IPS-20b (cell line): ENCODE measurements around the gene RPL7A.
"Not testable (repeated sequence)": the region's sequence is repeated elsewhere in the genome, so short reads cannot be mapped to it uniquely, and the experiment has no call there.

ENCODE experiments used
- H3K27ac ChIP-seq: one replicate; pipeline ENCODE4 v1.5.1; 2013; ENCODE audit warnings: low read length
- H3K27me3 ChIP-seq: 2 replicates; pipeline ENCODE4 v1.6.1; 2013; ENCODE audit warnings: mild to moderate bottlenecking, low read length, inconsistent platforms; ENCODE audit not compliant: insufficient read depth
- H3K36me3 ChIP-seq: 2 replicates; pipeline ENCODE4 v1.6.1; 2013; ENCODE audit warnings: low read depth, mild to moderate bottlenecking, inconsistent platforms, low read length, moderate library complexity; ENCODE audit not compliant: insufficient read depth
- H3K4me1 ChIP-seq: 2 replicates; pipeline ENCODE4 v1.6.1; 2013; ENCODE audit warnings: mild to moderate bottlenecking, control low read depth, inconsistent platforms, low read length, moderate library complexity; ENCODE audit not compliant: insufficient read depth
- H3K4me3 ChIP-seq: 2 replicates; pipeline ENCODE4 v1.5.1; 2013; ENCODE audit warnings: mild to moderate bottlenecking, low read length, inconsistent platforms
- H3K9ac ChIP-seq: 2 replicates; pipeline ENCODE4 v1.6.1; 2013; ENCODE audit warnings: low read depth, mild to moderate bottlenecking, inconsistent platforms, low read length, moderate library complexity
- H3K9me3 ChIP-seq: 2 replicates; pipeline ENCODE4 v1.6.1; 2013; ENCODE audit warnings: mild to moderate bottlenecking, low read depth, low read length, inconsistent platforms; ENCODE audit not compliant: insufficient read depth

RPL7A gene

GRCh38 chr9:133375724-133376654 lies 28.0 kb downstream of the RPL7A start, which contains the start of the genes STKLD1 and SURF4:
Gene STKLD1, plus strand, starts transcription at chr9:133376366. Its CDS starts 108 bp downstream, at chr9:133376474.
Gene SURF4, minus strand, starts transcription at chr9:133376060. Its CDS starts 91 bp downstream, at chr9:133375969.
- Histone ChIP-seq H3K27ac (no peak within 1 kb of the TSS), H3K4me1 (peaks cover 4% of the 10 kb centered on the region), H3K36me3 (peaks cover 22% of the 10 kb centered on the region), H3K27me3 (peaks cover 11% of the 10 kb centered on the region), H3K9ac (peak within 1 kb of the TSS; percentile 77), H3K4me3 (peak within 1 kb of the TSS; percentile 90), H3K9me3 (no peaks in the 10 kb centered on the region)

GRCh38 chr9:133377280-133377679 lies 29.3 kb downstream of the RPL7A start:
- H3K9me3 ChIP-seq, H3K9ac ChIP-seq, H3K4me3 ChIP-seq, H3K4me1 ChIP-seq, H3K27ac ChIP-seq: not testable (repeated sequence)
- peaks cover 12% of the 10 kb centered on the region for H3K36me3 ChIP-seq
- peaks cover 11% of the 10 kb centered on the region for H3K27me3 ChIP-seq

- peaks cover 7% of the 10 kb centered on the region for H3K36me3 ChIP-seq
- H3K9me3 ChIP-seq, result no peaks in the 10 kb centered on the region
- H3K4me3 ChIP-seq, result no peak overlapping the region
These were observed 29.8 kb downstream of the RPL7A start for GRCh38 chr9:133377721-133378216.

GRCh38 chr9:133378408-133378962 lies 30.5 kb downstream of the RPL7A start:
- Histone ChIP-seq H3K9ac (no peak overlapping the region), H3K27me3 (peaks cover 11% of the 10 kb centered on the region), H3K9me3 (no peaks in the 10 kb centered on the region), H3K36me3 (no peaks in the 10 kb centered on the region; the same call in 1 of the 2 replicates), H3K4me3 (no peak overlapping the region), H3K27ac (no peak overlapping the region), H3K4me1 (peaks cover 4% of the 10 kb centered on the region; the same call in 1 of the 2 replicates)

More at GRCh38 chr9:133377721-133378216, 29.8 kb downstream of the RPL7A start:
- Histone ChIP-seq H3K4me1 (peaks cover 4% of the 10 kb centered on the region), H3K27ac (no peak overlapping the region), H3K27me3 (peaks cover 11% of the 10 kb centered on the region), H3K9ac (no peak overlapping the region)

- H3K4me3 ChIP-seq, result no peak overlapping the region
- peaks cover 4% of the 10 kb centered on the region; the same call in 1 of the 2 replicates for H3K4me1 ChIP-seq
- no peak overlapping the region for H3K9ac ChIP-seq
- H3K27me3 ChIP-seq, result peaks cover 11% of the 10 kb centered on the region
- no peaks in the 10 kb centered on the region for H3K36me3 ChIP-seq
- no peak overlapping the region for H3K27ac ChIP-seq
- no peaks in the 10 kb centered on the region for H3K9me3 ChIP-seq
These were observed 31.4 kb downstream of the RPL7A start for GRCh38 chr9:133379153-133380086.

GRCh38 chr9:133380734-133381133 lies 32.7 kb downstream of the RPL7A start:
- Histone ChIP-seq H3K4me1 (no peaks in the 10 kb centered on the region), H3K4me3 (no peak overlapping the region), H3K27me3 (peaks cover 11% of the 10 kb centered on the region), H3K27ac (no peak overlapping the region), H3K9me3 (no peaks in the 10 kb centered on the region), H3K9ac (no peak overlapping the region), H3K36me3 (no peaks in the 10 kb centered on the region)

- no peaks in the 10 kb centered on the region for H3K36me3 ChIP-seq
- H3K27ac ChIP-seq, result no peak overlapping the region
- no peak overlapping the region for H3K9ac ChIP-seq
- H3K4me1 ChIP-seq, result no peaks in the 10 kb centered on the region
- H3K27me3 ChIP-seq, result no peaks in the 10 kb centered on the region; the same call in 1 of the 2 replicates
- no peaks in the 10 kb centered on the region for H3K9me3 ChIP-seq
- H3K4me3 ChIP-seq, result no peak overlapping the region
These were observed 34.6 kb downstream of the RPL7A start for GRCh38 chr9:133382507-133383141.

- no peak overlapping the region for H3K4me3 ChIP-seq
- H3K27me3 ChIP-seq, result no peaks in the 10 kb centered on the region
- no peak overlapping the region for H3K27ac ChIP-seq
- no peak overlapping the region for H3K9ac ChIP-seq
- H3K36me3 ChIP-seq, result no peaks in the 10 kb centered on the region
- no peaks in the 10 kb centered on the region for H3K9me3 ChIP-seq
- no peaks in the 10 kb centered on the region for H3K4me1 ChIP-seq
These were observed 35.4 kb downstream of the RPL7A start for GRCh38 chr9:133383438-133383837.

GRCh38 chr9:133384736-133385321 lies 36.8 kb downstream of the RPL7A start:
- Histone ChIP-seq H3K4me1 (no peaks in the 10 kb centered on the region), H3K27ac (no peak overlapping the region), H3K27me3 (no peaks in the 10 kb centered on the region), H3K36me3 (no peaks in the 10 kb centered on the region), H3K9ac (no peak overlapping the region), H3K4me3 (no peak overlapping the region), H3K9me3 (no peaks in the 10 kb centered on the region)

GRCh38 chr9:133385452-133385851 lies 37.4 kb downstream of the RPL7A start:
- Histone ChIP-seq H3K9me3 (no peaks in the 10 kb centered on the region), H3K27me3 (no peaks in the 10 kb centered on the region), H3K27ac (no peak overlapping the region), H3K4me1 (no peaks in the 10 kb centered on the region), H3K9ac (no peak overlapping the region), H3K36me3 (no peaks in the 10 kb centered on the region), H3K4me3 (no peak overlapping the region)
